Kidney (tissue), 14 donors: ENCODE measurements around the gene CPVL. TPM values are rescaled to one million over a fixed set of nuclear protein-coding genes. Genes with fewer than 3 reads are reported as not detected.

Source experiments
- DNase-seq, 5 donors: peaks; one replicate each; pipeline ENCODE4 v3.0.0-alpha.2; 2013 to 2020
- FAIRE-seq: peaks from 2 replicates; lab custom pipeline; 2012; peaks lifted over from hg19 to GRCh38; lab: Jason Lieb, UNC
- H3K27ac ChIP-seq, 2 donors: one replicate each; pipeline ENCODE4 v1.7.0; 2013; ENCODE audit warnings: low read depth in 2 of 2, low read length in 2 of 2, inconsistent platforms in 1 of 2
- H3K27me3 ChIP-seq: one replicate; pipeline ENCODE4 v1.7.1; 2013; ENCODE audit warnings: low read length, inconsistent platforms; ENCODE audit not compliant: control insufficient read depth, insufficient read depth
- H3K36me3 ChIP-seq, 3 donors: one replicate each; pipeline versions ENCODE4 v1.7.0 to v1.7.1; 2013; ENCODE audit warnings: low read length in 3 of 3, control low read depth in 1 of 3, inconsistent platforms in 1 of 3; ENCODE audit not compliant: insufficient read depth in 3 of 3, control insufficient read depth in 2 of 3
- H3K4me1 ChIP-seq, 3 donors: one replicate each; pipeline versions ENCODE4 v1.7.0 to v1.7.1; 2013; ENCODE audit warnings: low read length in 3 of 3, inconsistent platforms in 1 of 3, low read depth in 1 of 3; ENCODE audit not compliant: control insufficient read depth in 2 of 3, insufficient read depth in 2 of 3
- H3K4me3 ChIP-seq, 3 donors: one replicate each; pipeline versions ENCODE4 v1.7.0 to v1.8.1; 2013; ENCODE audit warnings: low read length in 3 of 3, control low read depth in 1 of 3, inconsistent platforms in 1 of 3
- H3K9ac ChIP-seq, 3 donors: one replicate each; pipeline versions ENCODE4 v1.7.0 to v1.7.1; 2013; ENCODE audit warnings: low read length in 3 of 3, control low read depth in 1 of 3, inconsistent platforms in 1 of 3
- H3K9me3 ChIP-seq, 3 donors: one replicate each; pipeline versions ENCODE4 v1.7.0 to v1.7.1; 2013; ENCODE audit warnings: low read length in 3 of 3, control low read depth in 1 of 3, inconsistent platforms in 1 of 3; ENCODE audit not compliant: control insufficient read depth in 2 of 3, insufficient read depth in 1 of 3
- CTCF ChIP-seq: IDR thresholded peaks from 3 replicates; pipeline ENCODE4 v1.5.1; 2012; ENCODE audit warnings: mild to moderate bottlenecking, moderate library complexity, borderline replicate concordance; ENCODE audit not compliant: insufficient read depth; ENCODE audit errors: extremely low read depth
- intact Hi-C: fragments of 100-400 bp; cut with DNase I; formaldehyde crosslinking; loops from one replicate; pipeline ENCODE4 v1.11.1; 2022
- polyA plus RNA-seq: library from polyadenylated mRNA; stranded (reverse); fragments of 350-450 nt; fragmentation: Illumina TruSeq; extraction: RNeasy Lipid Tissue Mini Kit (QIAGEN cat#74804); gene quantifications from one replicate; pipeline ENCODE4 v1.2.3, GENCODE V29; 2014; ENCODE audit warnings: low read depth, low replicate concordance; ENCODE audit not compliant: insufficient read depth
- total RNA-seq: library from RNA; stranded (reverse); fragmentation: NEBNext Ultra II Directional; extraction: Animal tissue kit (Norgen Biotek cat#: 25700); gene quantifications from one replicate; pipeline ENCODE4 v1.2.1, GENCODE V29; 2021
- donor health status: control.
- donor health status: control.
- donor health status: control.
- donor health status: control.
- donor health status: control.
- donor health status: DM: yes; HTN: yes; CAD: no.
- donor health status: Normal renal cell carcinoma (clear cell type).

The CPVL gene
- total and polyA plus RNA-seq, 2 donors from 2014 or later, result 104 to 133 TPM

GRCh38 chr7:28984217-28984616, 162.1 kb downstream of the CPVL start:
- intact Hi-C loops, result no loop called here
- Histone ChIP-seq H3K9ac (no peak overlapping the region), H3K9me3 (no peaks in the 10 kb centered on the region), H3K36me3 (no peaks in the 10 kb centered on the region), H3K4me1 (peaks cover 0 to 12% (median 3%) of the 10 kb centered on the region in 3 donors), H3K27me3 (no peaks in the 10 kb centered on the region), H3K4me3 (no peak overlapping the region), H3K27ac (no peak overlapping the region)
- DNase-seq (no peak), FAIRE-seq (no peak)
- TF ChIP-seq CTCF, result no peak

GRCh38 chr7:28983396-28984190, 162.7 kb downstream of the CPVL start:
- no peak for FAIRE-seq
- peaks cover 0 to 12% (median 3%) of the 10 kb centered on the region in 3 donors for H3K4me1 ChIP-seq
- intact Hi-C loops, result no loop called here

GRCh38 chr7:28981161-28981465, 165.2 kb downstream of the CPVL start:
- peaks cover 0 to 9% (median 0%) of the 10 kb centered on the region in 3 donors for H3K4me1 ChIP-seq
- TF ChIP-seq CTCF, result no peak
- H3K4me3 ChIP-seq, result no peak overlapping the region
- H3K9me3 ChIP-seq, result no peaks in the 10 kb centered on the region
- FAIRE-seq (no peak), DNase-seq (no peak)
- H3K27me3 ChIP-seq, result no peaks in the 10 kb centered on the region
- intact Hi-C loops, result no loop called here
- no peaks in the 10 kb centered on the region for H3K36me3 ChIP-seq
- no peak overlapping the region for H3K9ac ChIP-seq
- H3K27ac ChIP-seq, result no peak overlapping the region

More at GRCh38 chr7:28983396-28984190, 162.7 kb downstream of the CPVL start:
- Histone ChIP-seq H3K27ac (no peak overlapping the region), H3K4me3 (no peak overlapping the region), H3K27me3 (no peaks in the 10 kb centered on the region), H3K9me3 (no peaks in the 10 kb centered on the region), H3K9ac (no peak overlapping the region), H3K36me3 (no peaks in the 10 kb centered on the region)
- no peak for DNase-seq
- no peak for TF ChIP-seq CTCF
